Measurements from ENCODE around the gene RNF34.
A peak's percentile ranks its signal among the peaks of the same experiment; 100 is the strongest.

The RNF34 gene

DNA sequence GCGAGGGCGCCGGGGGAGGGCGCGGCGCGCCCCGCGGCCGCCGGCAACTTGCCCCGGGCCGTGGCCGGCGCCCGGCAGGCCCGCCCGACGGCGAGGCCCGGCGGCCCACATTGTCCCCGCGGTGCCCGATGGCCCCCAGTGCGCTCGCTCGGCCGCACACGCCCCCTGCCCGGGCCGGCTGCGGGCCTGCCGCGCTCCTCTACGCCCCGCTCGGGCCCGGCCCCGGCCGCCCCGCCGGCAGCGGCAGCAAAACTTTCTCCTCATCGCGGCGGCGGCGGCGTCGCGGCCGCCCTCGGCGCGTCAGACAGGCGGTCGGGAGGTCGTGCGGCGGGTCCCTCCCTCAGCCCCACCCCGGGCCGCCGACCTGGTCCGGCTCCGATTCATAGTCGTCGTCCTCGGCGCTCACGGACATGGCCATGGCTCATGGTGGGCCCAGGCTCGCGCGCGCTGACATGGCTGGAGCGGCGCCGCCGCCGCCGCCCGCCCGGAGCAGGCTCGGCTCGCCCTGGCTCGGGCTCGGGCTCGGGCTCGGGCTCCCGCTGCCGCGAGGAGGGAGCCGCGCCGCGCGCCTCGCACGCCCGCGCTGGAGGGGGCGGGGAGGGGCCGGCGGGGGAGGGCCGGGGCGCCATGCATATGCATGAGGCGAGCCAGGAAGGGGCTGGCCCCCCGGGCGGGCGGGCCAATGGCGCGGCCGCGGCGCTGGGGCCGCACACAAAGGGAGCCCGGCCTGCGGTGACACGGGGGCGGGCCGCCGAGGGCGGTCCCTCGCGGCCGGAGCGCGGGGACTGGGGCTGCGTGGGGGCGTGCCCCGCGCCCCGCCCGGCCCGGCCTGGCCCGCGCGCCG lies 67.1 kb downstream of the RNF34 start:
- peak; percentile 96 for DNase-seq (ENCODE audit: low spot score)

DNA sequence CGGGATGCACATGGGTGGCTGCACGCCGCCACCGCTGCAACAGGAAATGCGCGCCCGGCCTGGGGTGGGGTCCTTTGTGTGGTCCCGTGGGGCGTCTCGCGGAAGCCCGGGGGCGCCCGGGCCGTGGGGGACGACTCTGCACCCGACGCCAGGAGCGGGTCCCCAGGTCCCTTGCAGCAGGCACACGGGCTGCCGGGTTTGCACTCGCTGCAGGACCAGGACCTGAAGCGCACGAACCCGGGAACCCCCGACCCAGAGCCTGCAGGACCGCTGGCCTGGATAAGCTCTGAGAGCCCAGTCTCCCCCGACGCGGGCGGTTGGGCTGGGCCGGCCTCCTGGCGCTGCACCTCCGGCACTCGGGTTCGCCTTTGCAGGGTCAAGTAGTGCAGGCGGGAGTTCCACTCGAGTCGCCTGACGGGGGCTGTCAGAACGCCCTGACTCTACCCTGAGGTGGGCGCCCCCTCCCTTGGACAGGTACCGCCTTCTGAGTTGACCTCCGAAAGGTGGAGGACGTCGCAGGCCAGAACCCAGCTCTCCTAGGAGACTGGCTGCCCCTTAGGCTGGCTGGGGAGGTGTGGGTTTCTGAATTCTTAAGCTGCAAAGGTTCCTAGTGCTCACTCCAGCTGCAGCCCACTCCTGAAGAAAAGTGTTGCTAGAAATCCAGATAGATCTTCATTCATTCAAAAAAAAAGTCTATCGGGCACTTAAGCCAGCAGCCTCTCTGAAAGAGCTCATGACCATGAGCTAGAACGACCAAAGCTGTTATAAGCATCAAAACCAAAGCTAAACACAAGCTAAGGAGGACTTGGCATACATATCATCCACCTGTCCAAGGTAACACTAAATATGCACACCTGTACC lies 68.0 kb downstream of the RNF34 start:
- no peak for DNase-seq (ENCODE audit: low spot score)

DNA sequence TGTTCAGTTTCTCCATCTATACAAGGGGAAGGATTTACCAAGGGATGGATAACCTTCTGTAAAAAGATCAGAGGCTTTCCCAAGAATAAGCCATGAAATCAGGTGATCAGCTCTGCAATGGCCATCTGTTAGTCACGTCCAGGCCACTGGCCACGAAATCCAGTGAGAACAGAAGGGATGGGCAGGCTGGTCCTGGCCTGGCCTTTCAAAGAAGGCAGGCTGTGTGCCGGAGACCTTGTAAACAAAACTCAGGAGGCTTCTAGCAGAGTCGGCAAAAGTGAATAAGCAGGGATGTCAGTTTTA lies 68.5 kb downstream of the RNF34 start:
- DNase-seq (ENCODE audit: low spot score) = no peak

- DNase-seq (ENCODE audit: low spot score) = no peak
Observed at GRCh38 chr12:121470751-121471150, 70.8 kb downstream of the RNF34 start.

- DNase-seq (ENCODE audit: low spot score) = no peak
Observed at GRCh38 chr12:121472150-121472905, 72.4 kb downstream of the RNF34 start.

Data from LoVo (cell line).